ENCODE data around the gene BICDL2.

The BICDL2 gene

DNA sequence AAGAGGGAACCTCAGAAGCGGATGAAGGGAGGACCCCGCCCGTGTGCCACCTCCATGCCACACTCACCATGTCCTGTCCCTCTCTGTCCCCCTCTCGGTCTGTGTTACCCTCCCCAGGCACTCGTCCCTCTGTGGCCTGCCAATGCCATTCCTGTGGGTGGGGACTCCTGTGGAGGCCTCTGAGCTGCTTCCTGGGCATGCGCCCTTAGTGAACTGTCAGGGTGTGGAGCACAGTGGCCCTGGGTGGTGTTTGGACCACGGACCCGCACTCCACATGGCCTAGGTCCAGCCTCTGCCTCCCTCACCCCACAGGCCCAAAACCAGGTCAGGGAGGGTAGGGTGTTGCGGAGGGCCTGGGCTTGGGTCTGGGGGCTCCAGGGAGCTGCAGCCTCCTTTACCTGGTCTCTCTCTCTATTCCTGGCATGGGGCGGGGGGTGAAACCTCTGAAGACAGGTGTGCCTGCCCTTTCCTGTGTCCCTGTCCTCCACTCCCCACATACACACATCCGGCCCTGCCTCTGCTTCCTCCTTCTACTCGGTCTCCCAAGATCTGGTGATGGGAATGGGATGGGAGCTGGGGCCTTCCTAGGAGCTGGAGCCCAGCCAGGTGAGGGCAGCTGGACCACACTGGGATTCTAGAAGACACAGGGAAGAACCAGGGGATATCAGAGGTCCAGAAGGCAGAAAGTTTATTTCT lies 45.0 kb downstream of the BICDL2 start:
- WGBS, 2 experiments (ENCODE audit: insufficient coverage in 2 of 2), result 89 to 95% methylated on average over 3 to 8 of the region's 12 CpGs
- no peaks in the 10 kb centered on the region for H3K36me3 ChIP-seq (ENCODE audit: control insufficient read depth, insufficient read depth, low read length)
- H3K4me3 ChIP-seq (ENCODE audit: extremely low read depth, insufficient read depth, low read length, poor library complexity, severe bottlenecking), result no peak overlapping the region
- H3K4me1 ChIP-seq (ENCODE audit: control insufficient read depth, insufficient read depth, low read length, poor library complexity, severe bottlenecking), result no peaks in the 10 kb centered on the region
- H3K27ac ChIP-seq (ENCODE audit: low read depth, low read length, severe bottlenecking), result no peak overlapping the region
- H3K9me3 ChIP-seq (ENCODE audit: control insufficient read depth, low read length), result no peaks in the 10 kb centered on the region

DNA sequence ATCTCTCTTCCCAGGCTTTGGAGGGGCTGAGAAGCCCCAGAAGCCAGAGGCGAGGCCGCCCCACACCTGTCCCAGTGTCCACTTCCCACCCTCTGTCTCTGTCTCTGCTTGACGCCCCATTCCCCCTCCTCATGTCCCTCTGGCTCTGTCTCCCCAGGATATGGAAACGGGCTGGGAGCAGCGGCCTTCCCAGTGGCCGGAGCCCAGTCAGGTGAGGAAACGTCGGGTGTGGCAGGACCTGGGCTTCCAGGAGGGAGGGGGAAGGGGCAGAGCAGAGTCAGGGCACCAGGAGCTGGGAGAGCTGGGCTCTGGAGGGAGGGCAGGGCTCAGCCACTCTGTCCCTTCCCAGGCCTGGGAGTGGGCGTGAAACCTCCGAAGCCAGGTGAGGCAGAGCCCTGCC lies 45.9 kb downstream of the BICDL2 start:
- WGBS, 2 experiments (ENCODE audit: insufficient coverage in 2 of 2), result 59 to 62% methylated on average over 7 to 8 of the region's 10 CpGs

GRCh38 chr16:2988590-2989099 lies 48.1 kb downstream of the BICDL2 start:
- H3K4me1 ChIP-seq (ENCODE audit: control insufficient read depth, insufficient read depth, low read length, poor library complexity, severe bottlenecking), result no peaks in the 10 kb centered on the region
- 58 to 75% methylated on average over 4 to 8 of the region's 8 CpGs for WGBS, 2 experiments (ENCODE audit: insufficient coverage in 2 of 2)
- no peak overlapping the region for H3K27ac ChIP-seq (ENCODE audit: low read depth, low read length, severe bottlenecking)
- no peaks in the 10 kb centered on the region for H3K36me3 ChIP-seq (ENCODE audit: control insufficient read depth, insufficient read depth, low read length)
- H3K4me3 ChIP-seq (ENCODE audit: extremely low read depth, insufficient read depth, low read length, poor library complexity, severe bottlenecking), result no peak overlapping the region
- no peaks in the 10 kb centered on the region for H3K9me3 ChIP-seq (ENCODE audit: control insufficient read depth, low read length)

More for the DNA sequence above, 45.9 kb downstream of the BICDL2 start:
- H3K36me3 ChIP-seq (ENCODE audit: control insufficient read depth, insufficient read depth, low read length), result no peaks in the 10 kb centered on the region
- no peaks in the 10 kb centered on the region for H3K9me3 ChIP-seq (ENCODE audit: control insufficient read depth, low read length)
- no peak overlapping the region for H3K27ac ChIP-seq (ENCODE audit: low read depth, low read length, severe bottlenecking)
- no peaks in the 10 kb centered on the region for H3K4me1 ChIP-seq (ENCODE audit: control insufficient read depth, insufficient read depth, low read length, poor library complexity, severe bottlenecking)
- H3K4me3 ChIP-seq (ENCODE audit: extremely low read depth, insufficient read depth, low read length, poor library complexity, severe bottlenecking), result no peak overlapping the region

- no peaks in the 10 kb centered on the region for H3K9me3 ChIP-seq (ENCODE audit: control insufficient read depth, low read length)
- H3K27ac ChIP-seq (ENCODE audit: low read depth, low read length, severe bottlenecking), result no peak overlapping the region
- H3K36me3 ChIP-seq (ENCODE audit: control insufficient read depth, insufficient read depth, low read length), result no peaks in the 10 kb centered on the region
- 56 to 57% methylated on average over 5 to 6 of the region's 8 CpGs for WGBS, 2 experiments (ENCODE audit: insufficient coverage in 2 of 2)
- H3K4me1 ChIP-seq (ENCODE audit: control insufficient read depth, insufficient read depth, low read length, poor library complexity, severe bottlenecking), result no peaks in the 10 kb centered on the region
- H3K4me3 ChIP-seq (ENCODE audit: extremely low read depth, insufficient read depth, low read length, poor library complexity, severe bottlenecking), result no peak overlapping the region
These were observed 48.9 kb downstream of the BICDL2 start for GRCh38 chr16:2987833-2988232.

- 86 to 94% methylated on average over 4 to 9 of the region's 9 CpGs for WGBS, 2 experiments (ENCODE audit: insufficient coverage in 2 of 2)
- H3K9me3 ChIP-seq (ENCODE audit: control insufficient read depth, low read length), result no peaks in the 10 kb centered on the region
- H3K36me3 ChIP-seq (ENCODE audit: control insufficient read depth, insufficient read depth, low read length), result no peaks in the 10 kb centered on the region
- H3K4me1 ChIP-seq (ENCODE audit: control insufficient read depth, insufficient read depth, low read length, poor library complexity, severe bottlenecking), result no peaks in the 10 kb centered on the region
- H3K4me3 ChIP-seq (ENCODE audit: extremely low read depth, insufficient read depth, low read length, poor library complexity, severe bottlenecking), result no peak overlapping the region
- H3K27ac ChIP-seq (ENCODE audit: low read depth, low read length, severe bottlenecking), result no peak overlapping the region
These were observed 49.5 kb downstream of the BICDL2 start for GRCh38 chr16:2987286-2987685.

DNA sequence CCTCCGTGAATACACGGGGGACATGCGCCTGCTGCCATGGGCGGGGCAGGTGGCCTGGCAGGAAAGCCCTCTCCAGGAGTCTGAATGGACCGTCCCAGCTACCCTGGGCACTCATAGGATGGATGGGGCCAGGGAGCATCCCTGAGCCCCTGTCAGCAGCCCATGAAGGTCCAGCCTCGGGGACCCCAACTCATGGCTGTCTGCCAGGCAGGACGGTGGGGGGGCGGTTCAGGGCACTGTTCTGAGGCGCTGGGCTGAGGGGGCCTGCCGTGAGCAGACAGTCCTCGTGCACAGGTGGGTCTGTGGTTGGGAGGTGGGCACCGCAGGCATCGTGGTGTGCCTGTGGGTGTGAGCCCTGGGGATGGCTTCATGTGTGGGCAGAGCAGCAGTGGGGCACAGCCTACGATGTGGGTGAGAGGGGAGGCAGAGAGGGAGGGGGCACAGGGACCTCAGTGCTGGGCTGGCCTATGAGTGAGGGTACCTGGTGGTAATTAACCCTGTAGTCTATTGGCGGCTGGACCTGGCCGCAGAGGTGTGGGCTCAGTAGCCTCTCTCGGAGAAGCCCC lies 50.0 kb downstream of the BICDL2 start:
- no peak overlapping the region for H3K4me3 ChIP-seq (ENCODE audit: extremely low read depth, insufficient read depth, low read length, poor library complexity, severe bottlenecking)
- WGBS, 2 experiments (ENCODE audit: insufficient coverage in 2 of 2), result 87 to 94% methylated on average over 15 to 17 of the region's 17 CpGs

GRCh38 chr16:2985893-2986355 lies 50.8 kb downstream of the BICDL2 start:
- WGBS, 2 experiments (ENCODE audit: insufficient coverage in 2 of 2), result 95 to 98% methylated on average over 13 to 15 of the region's 15 CpGs
- H3K4me3 ChIP-seq (ENCODE audit: extremely low read depth, insufficient read depth, low read length, poor library complexity, severe bottlenecking), result no peak overlapping the region
- no peaks in the 10 kb centered on the region for H3K36me3 ChIP-seq (ENCODE audit: control insufficient read depth, insufficient read depth, low read length)
- no peaks in the 10 kb centered on the region for H3K9me3 ChIP-seq (ENCODE audit: control insufficient read depth, low read length)
- no peak overlapping the region for H3K27ac ChIP-seq (ENCODE audit: low read depth, low read length, severe bottlenecking)
- H3K4me1 ChIP-seq (ENCODE audit: control insufficient read depth, insufficient read depth, low read length, poor library complexity, severe bottlenecking), result peaks cover 13% of the 10 kb centered on the region

More for the DNA sequence above, 50.0 kb downstream of the BICDL2 start:
- Histone ChIP-seq H3K9me3 (ENCODE audit: control insufficient read depth, low read length) (no peaks in the 10 kb centered on the region), H3K4me1 (ENCODE audit: control insufficient read depth, insufficient read depth, low read length, poor library complexity, severe bottlenecking) (peaks cover 5% of the 10 kb centered on the region), H3K36me3 (ENCODE audit: control insufficient read depth, insufficient read depth, low read length) (no peaks in the 10 kb centered on the region), H3K27ac (ENCODE audit: low read depth, low read length, severe bottlenecking) (no peak overlapping the region)

- whole genome bisulfite sequencing, 2 experiments (ENCODE audit: insufficient coverage in 2 of 2), result 97 to 98% methylated on average over 6 to 9 of the region's 9 CpGs
- Histone ChIP-seq H3K9me3 (ENCODE audit: control insufficient read depth, low read length) (no peaks in the 10 kb centered on the region), H3K36me3 (ENCODE audit: control insufficient read depth, insufficient read depth, low read length) (no peaks in the 10 kb centered on the region), H3K27ac (ENCODE audit: low read depth, low read length, severe bottlenecking) (no peak overlapping the region), H3K4me1 (ENCODE audit: control insufficient read depth, insufficient read depth, low read length, poor library complexity, severe bottlenecking) (peaks cover 14% of the 10 kb centered on the region), H3K4me3 (ENCODE audit: extremely low read depth, insufficient read depth, low read length, poor library complexity, severe bottlenecking) (no peak overlapping the region)
These were observed 51.3 kb downstream of the BICDL2 start for GRCh38 chr16:2985462-2985861.

DNA sequence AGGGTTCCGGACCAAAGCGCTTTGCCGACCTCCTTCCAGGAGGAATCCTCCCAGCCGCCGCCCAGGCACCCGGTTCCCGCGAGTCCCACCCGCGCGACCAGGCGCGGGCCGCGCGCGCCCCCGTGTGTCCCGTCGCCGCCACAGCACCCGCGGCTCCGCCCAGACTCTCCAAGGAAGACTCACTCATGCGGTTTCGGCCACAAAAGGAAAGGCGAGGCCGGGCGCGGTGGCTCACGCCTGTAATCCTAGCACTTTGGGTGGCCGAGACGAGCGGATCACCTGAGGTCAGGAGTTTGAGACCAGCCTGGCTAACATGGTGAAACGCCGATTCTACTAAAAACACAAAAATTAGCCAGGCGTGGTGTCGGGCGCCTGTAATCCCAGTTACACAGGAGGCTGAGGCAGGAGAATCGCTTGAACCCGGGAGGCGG lies 53.0 kb downstream of the BICDL2 start:
- Histone ChIP-seq H3K9me3 (ENCODE audit: control insufficient read depth, low read length) (no peaks in the 10 kb centered on the region), H3K4me3 (ENCODE audit: extremely low read depth, insufficient read depth, low read length, poor library complexity, severe bottlenecking) (no peak overlapping the region), H3K36me3 (ENCODE audit: control insufficient read depth, insufficient read depth, low read length) (no peaks in the 10 kb centered on the region), H3K4me1 (ENCODE audit: control insufficient read depth, insufficient read depth, low read length, poor library complexity, severe bottlenecking) (peaks cover 14% of the 10 kb centered on the region), H3K27ac (ENCODE audit: low read depth, low read length, severe bottlenecking) (no peak overlapping the region)
- 18 to 19% methylated on average over 36 to 39 of the region's 42 CpGs for WGBS, 2 experiments (ENCODE audit: insufficient coverage in 2 of 2)

GRCh38 chr16:2982402-2982801 lies 54.3 kb downstream of the BICDL2 start:
- no peaks in the 10 kb centered on the region for H3K9me3 ChIP-seq (ENCODE audit: control insufficient read depth, low read length)
- peaks cover 14% of the 10 kb centered on the region for H3K4me1 ChIP-seq (ENCODE audit: control insufficient read depth, insufficient read depth, low read length, poor library complexity, severe bottlenecking)
- peaks cover 8% of the 10 kb centered on the region for H3K36me3 ChIP-seq (ENCODE audit: control insufficient read depth, insufficient read depth, low read length)
- 74 to 82% methylated on average over 3 to 5 of the region's 5 CpGs for WGBS, 2 experiments (ENCODE audit: insufficient coverage in 2 of 2)
- H3K4me3 ChIP-seq (ENCODE audit: extremely low read depth, insufficient read depth, low read length, poor library complexity, severe bottlenecking), result no peak overlapping the region
- no peak overlapping the region for H3K27ac ChIP-seq (ENCODE audit: low read depth, low read length, severe bottlenecking)

DNA sequence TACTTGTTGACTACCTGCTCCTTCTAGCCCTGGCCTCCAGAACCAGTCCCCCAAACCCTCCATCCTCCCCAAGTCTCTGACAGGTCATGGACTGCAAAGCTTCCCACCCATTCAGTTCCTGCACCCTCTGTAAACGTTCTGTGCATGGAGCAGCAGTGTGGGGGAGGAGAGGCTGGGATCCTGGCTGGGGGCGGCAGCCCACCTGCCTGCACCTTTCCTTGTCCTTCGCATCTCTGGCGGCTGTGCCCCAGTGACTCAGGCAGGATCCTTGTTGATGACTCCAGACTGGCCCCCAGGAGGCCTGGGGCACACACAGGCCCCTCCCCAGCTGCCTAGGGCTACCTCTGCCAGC lies 54.9 kb downstream of the BICDL2 start:
- peaks cover 13% of the 10 kb centered on the region for H3K36me3 ChIP-seq (ENCODE audit: control insufficient read depth, insufficient read depth, low read length)
- H3K4me1 ChIP-seq (ENCODE audit: control insufficient read depth, insufficient read depth, low read length, poor library complexity, severe bottlenecking), result peaks cover 14% of the 10 kb centered on the region
- WGBS, 2 experiments (ENCODE audit: insufficient coverage in 2 of 2), result 16 to 44% methylated on average over 2 to 3 of the region's 4 CpGs
- H3K27ac ChIP-seq (ENCODE audit: low read depth, low read length, severe bottlenecking), result peak overlapping the region; percentile 72
- peak overlapping the region; percentile 72 for H3K4me3 ChIP-seq (ENCODE audit: extremely low read depth, insufficient read depth, low read length, poor library complexity, severe bottlenecking)
- H3K9me3 ChIP-seq (ENCODE audit: control insufficient read depth, low read length), result no peaks in the 10 kb centered on the region
